ENCODE results near the gene YIPF3. TPM values are rescaled to one million over a fixed set of nuclear protein-coding genes. Genes with fewer than 3 reads are reported as not detected.

Gene YIPF3
- total and polyA plus RNA-seq, 2 donors from 2014 or later: 107 to 114 TPM

- DNase-seq: no peak
- no peak overlapping the region for H3K4me3 ChIP-seq (ENCODE audit: low read length in 3 of 3)
- H3K27ac ChIP-seq (ENCODE audit: low read depth in 2 of 2, low read length in 2 of 2): no peak overlapping the region
- H3K36me3 ChIP-seq (ENCODE audit: control insufficient read depth in 2 of 3, insufficient read depth in 3 of 3, low read length in 3 of 3): peaks cover 11 to 62% (median 58%) of the 10 kb centered on the region in 3 donors
- H3K4me1 ChIP-seq (ENCODE audit: control insufficient read depth in 2 of 3, insufficient read depth in 2 of 3, low read depth in 1 of 3, low read length in 3 of 3): peaks cover 6% of the 10 kb centered on the region in 3 donors
- FAIRE-seq: no peak
- H3K9ac ChIP-seq (ENCODE audit: low read length in 3 of 3): no peak overlapping the region
- H3K27me3 ChIP-seq (ENCODE audit: control insufficient read depth, insufficient read depth, low read length): no peaks in the 10 kb centered on the region
- no peaks in the 10 kb centered on the region for H3K9me3 ChIP-seq (ENCODE audit: control insufficient read depth in 2 of 3, insufficient read depth in 1 of 3, low read length in 3 of 3)
- TF ChIP-seq, protein P1, sequence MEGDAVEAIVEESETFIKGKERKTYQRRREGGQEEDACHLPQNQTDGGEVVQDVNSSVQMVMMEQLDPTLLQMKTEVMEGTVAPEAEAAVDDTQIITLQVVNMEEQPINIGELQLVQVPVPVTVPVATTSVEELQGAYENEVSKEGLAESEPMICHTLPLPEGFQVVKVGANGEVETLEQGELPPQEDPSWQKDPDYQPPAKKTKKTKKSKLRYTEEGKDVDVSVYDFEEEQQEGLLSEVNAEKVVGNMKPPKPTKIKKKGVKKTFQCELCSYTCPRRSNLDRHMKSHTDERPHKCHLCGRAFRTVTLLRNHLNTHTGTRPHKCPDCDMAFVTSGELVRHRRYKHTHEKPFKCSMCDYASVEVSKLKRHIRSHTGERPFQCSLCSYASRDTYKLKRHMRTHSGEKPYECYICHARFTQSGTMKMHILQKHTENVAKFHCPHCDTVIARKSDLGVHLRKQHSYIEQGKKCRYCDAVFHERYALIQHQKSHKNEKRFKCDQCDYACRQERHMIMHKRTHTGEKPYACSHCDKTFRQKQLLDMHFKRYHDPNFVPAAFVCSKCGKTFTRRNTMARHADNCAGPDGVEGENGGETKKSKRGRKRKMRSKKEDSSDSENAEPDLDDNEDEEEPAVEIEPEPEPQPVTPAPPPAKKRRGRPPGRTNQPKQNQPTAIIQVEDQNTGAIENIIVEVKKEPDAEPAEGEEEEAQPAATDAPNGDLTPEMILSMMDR (IDR thresholded peaks at IDR 0.05; ENCODE audit: borderline replicate concordance, extremely low read depth, insufficient read depth): no peak
- intact Hi-C loops (cut with DNase I): no loop called here
These were observed 5.1 kb upstream of the YIPF3 start for GRCh38 chr6:43521836-43522235.

- H3K36me3 ChIP-seq (ENCODE audit: control insufficient read depth in 2 of 3, insufficient read depth in 3 of 3, low read length in 3 of 3): peaks cover 10 to 51% (median 47%) of the 10 kb centered on the region in 3 donors
- no peak overlapping the region for H3K9ac ChIP-seq (ENCODE audit: low read length in 3 of 3)
- no peaks in the 10 kb centered on the region for H3K9me3 ChIP-seq (ENCODE audit: control insufficient read depth in 2 of 3, insufficient read depth in 1 of 3, low read length in 3 of 3)
- TF ChIP-seq, protein P1 (IDR thresholded peaks at IDR 0.05; ENCODE audit: borderline replicate concordance, extremely low read depth, insufficient read depth): no peak
- H3K4me3 ChIP-seq (ENCODE audit: low read length in 3 of 3): no peak overlapping the region
- peaks cover 13 to 16% (median 15%) of the 10 kb centered on the region in 3 donors for H3K4me1 ChIP-seq (ENCODE audit: control insufficient read depth in 2 of 3, insufficient read depth in 2 of 3, low read depth in 1 of 3, low read length in 3 of 3)
- FAIRE-seq (no peak), DNase-seq (no peak)
- intact Hi-C loops (cut with DNase I): no loop called here
- H3K27me3 ChIP-seq (ENCODE audit: control insufficient read depth, insufficient read depth, low read length): no peaks in the 10 kb centered on the region
- H3K27ac ChIP-seq (ENCODE audit: low read depth in 2 of 2, low read length in 2 of 2): no peak overlapping the region
These were observed 3.4 kb upstream of the YIPF3 start for GRCh38 chr6:43520097-43520496.

DNA sequence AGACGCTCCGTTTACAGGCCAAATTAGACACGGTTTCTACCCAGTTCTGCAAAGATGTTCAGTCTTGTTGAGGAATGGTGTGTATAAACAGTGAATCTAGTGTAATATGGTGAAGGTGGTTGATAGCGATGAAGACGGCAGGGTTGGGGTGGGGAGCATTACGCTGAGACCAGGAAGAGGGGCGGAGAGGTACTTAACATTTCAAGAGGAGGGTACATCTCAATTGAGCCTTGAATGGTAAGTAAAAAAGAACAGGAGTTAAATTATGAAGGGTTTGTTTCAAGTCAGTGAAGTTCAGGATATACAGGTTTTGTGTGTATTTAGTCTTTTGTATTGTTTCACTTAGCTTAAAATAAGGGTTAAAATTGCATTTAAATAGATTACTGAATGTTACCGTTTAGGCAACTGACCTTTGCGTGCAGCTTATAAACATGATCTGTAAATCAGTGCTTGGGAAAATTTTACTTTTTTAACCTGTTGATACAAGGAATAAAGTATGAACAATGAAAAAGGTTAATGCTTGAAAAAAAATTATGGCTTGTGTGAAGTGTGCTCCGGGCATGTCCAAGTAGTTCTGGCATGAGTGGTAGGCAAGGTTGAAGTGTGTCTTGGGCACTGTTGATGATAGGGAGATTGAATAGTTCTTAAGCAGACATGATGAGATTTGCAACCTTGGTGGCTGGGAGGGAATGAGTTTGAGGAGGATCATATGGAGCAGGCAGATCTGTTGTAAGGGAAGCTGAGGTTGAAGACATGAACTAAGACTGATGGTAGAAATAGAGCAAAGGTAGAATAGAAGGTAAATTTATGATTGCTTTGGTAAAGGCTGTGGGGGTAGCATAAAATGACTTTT lies 1.0 kb upstream of the YIPF3 start:
- peak overlapping the region; percentile 92 to 99 (median 95) for H3K9ac ChIP-seq (ENCODE audit: low read length in 3 of 3)
- no peaks in the 10 kb centered on the region for H3K9me3 ChIP-seq (ENCODE audit: control insufficient read depth in 2 of 3, insufficient read depth in 1 of 3, low read length in 3 of 3)
- H3K4me3 ChIP-seq (ENCODE audit: low read length in 3 of 3): peak overlapping the region; percentile 93 to 98 (median 97)
- intact Hi-C loops (cut with DNase I): no loop called here
- H3K36me3 ChIP-seq (ENCODE audit: control insufficient read depth in 2 of 3, insufficient read depth in 3 of 3, low read length in 3 of 3): peaks cover 10 to 45% (median 41%) of the 10 kb centered on the region in 3 donors
- H3K4me1 ChIP-seq (ENCODE audit: control insufficient read depth in 2 of 3, insufficient read depth in 2 of 3, low read depth in 1 of 3, low read length in 3 of 3): peaks cover 13 to 16% (median 15%) of the 10 kb centered on the region in 3 donors
- TF ChIP-seq, protein P1 (IDR thresholded peaks at IDR 0.05; ENCODE audit: borderline replicate concordance, extremely low read depth, insufficient read depth): no peak
- H3K27ac ChIP-seq (ENCODE audit: low read depth in 2 of 2, low read length in 2 of 2): no peak overlapping the region
- DNase-seq (peak in 1 of 5 donors; percentile 22), FAIRE-seq (no peak)
- H3K27me3 ChIP-seq (ENCODE audit: control insufficient read depth, insufficient read depth, low read length): no peaks in the 10 kb centered on the region

Measured in kidney (tissue), 14 donors.